GM12878 (cell line): Measurements from ENCODE around the gene SHFL. TPM values are rescaled to one million over a fixed set of nuclear protein-coding genes. Genes with fewer than 3 reads are reported as not detected.

Experiments
- CREB1 ChIP-seq: IDR thresholded peaks from 2 replicates; pipeline ENCODE4 v1.6.1; 2012; ENCODE audit warnings: low read depth, mild to moderate bottlenecking, inconsistent platforms
- DPF2 ChIP-seq: fragments of 450-650 bp; IDR thresholded peaks from 2 replicates; pipeline ENCODE4 v1.6.1; 2017; ENCODE audit warnings: mild to moderate bottlenecking
- IKZF2 ChIP-seq, 2 experiments: fragments of 450-650 bp; IDR thresholded peaks; 2 replicates each; pipeline ENCODE4 v1.6.1; 2017; ENCODE audit warnings: mild to moderate bottlenecking in 2 of 2, moderate library complexity in 2 of 2
- NFYB ChIP-seq: IDR thresholded peaks from 2 replicates; pipeline ENCODE4 v1.6.1; 2011; ENCODE audit warnings: low read depth, mild to moderate bottlenecking, low read length, improper control_type of control experiment, moderate library complexity; ENCODE audit not compliant: insufficient read depth
- SREBF2 ChIP-seq: IDR thresholded peaks from 2 replicates; pipeline ENCODE4 v1.6.1; 2012; ENCODE audit warnings: mild to moderate bottlenecking, low read length
- TCF3 ChIP-seq: IDR thresholded peaks from 2 replicates; pipeline ENCODE4 v1.6.1; 2012; ENCODE audit warnings: low read depth, mild to moderate bottlenecking, low read length, borderline replicate concordance; ENCODE audit not compliant: insufficient read depth
- ZBED1 ChIP-seq: IDR thresholded peaks from 2 replicates; pipeline ENCODE4 v1.6.1; 2016; ENCODE audit warnings: borderline replicate concordance
- polyA plus RNA-seq, 11 experiments: library from polyadenylated mRNA; depleted of rRNA in 4 of 11; unstranded in 6 of 11; stranded (reverse) in 5 of 11; fragments of >200 nt; fragmentation: Nextera tagmentation in 4 of 11; fragmentation: Illumina TruSeq in 1 of 11; extraction: Ambion mirVana in 4 of 11; extraction: Trizol in 1 of 11; gene quantifications; 1 replicate in 1 of 11; 2 replicates in 10 of 11; pipeline versions ENCODE4 v1.2.1 to v1.2.3, GENCODE V29; 2011 to 2016; ENCODE audit warnings: inconsistent platforms in 2 of 11, missing spikeins in 2 of 11, low read depth in 1 of 11
- total RNA-seq, 4 experiments: library from RNA; depleted of rRNA in 3 of 4; stranded (reverse); fragments of >200 nt in 3 of 4; fragmentation: Illumina TruSeq in 1 of 4; extraction: Trizol in 1 of 4; gene quantifications; 2 replicates each; pipeline versions ENCODE4 v1.2.1 to v1.2.3, GENCODE V29; 2013 to 2021
- TF ChIP-seq, protein P1 (sequence below): fragments of 450-650 bp; formaldehyde crosslinking; IDR thresholded peaks from 2 replicates; pipeline ENCODE4 v1.4.0; 2022; ENCODE audit warnings: mild to moderate bottlenecking, moderate library complexity
- TF ChIP-seq, protein P2 (sequence below): IDR thresholded peaks from 2 replicates; pipeline ENCODE4 v1.6.1; 2012; ENCODE audit warnings: low read depth, low read length, improper control_type of control experiment
- TF ChIP-seq, protein P3 (sequence below): fragments of 450-650 bp; IDR thresholded peaks from 2 replicates; pipeline ENCODE4 v1.6.1; 2016; ENCODE audit warnings: mild to moderate bottlenecking, moderate library complexity, borderline replicate concordance

The SHFL gene
- total and polyA plus RNA-seq, 10 of the 15 experiments (the other 5 are each of a cell fraction or from before 2014, with no cell fraction given): 8.0 to 83.8 (median 40.7) TPM

DNA sequence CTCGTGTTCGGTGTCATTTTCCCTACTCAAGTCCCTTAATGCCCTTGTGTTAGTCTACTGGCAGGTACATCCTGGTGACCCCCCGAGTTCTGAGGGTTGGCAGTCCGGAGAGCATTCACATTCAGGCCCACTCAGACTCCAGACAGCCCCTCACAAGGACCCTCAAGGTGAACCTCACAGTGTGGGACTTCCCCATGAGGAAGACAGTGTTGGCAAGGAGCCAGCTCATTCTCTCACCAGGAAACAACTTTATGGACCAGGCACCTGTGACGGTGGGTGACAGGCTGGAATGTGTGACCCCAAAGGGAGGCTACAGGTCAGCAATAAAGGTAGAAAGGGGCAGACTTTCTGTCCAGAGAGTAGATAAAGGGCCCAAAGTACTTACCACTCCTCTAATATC lies 48.3 kb upstream of the SHFL start (continued):
- TF ChIP-seq, protein P1, sequence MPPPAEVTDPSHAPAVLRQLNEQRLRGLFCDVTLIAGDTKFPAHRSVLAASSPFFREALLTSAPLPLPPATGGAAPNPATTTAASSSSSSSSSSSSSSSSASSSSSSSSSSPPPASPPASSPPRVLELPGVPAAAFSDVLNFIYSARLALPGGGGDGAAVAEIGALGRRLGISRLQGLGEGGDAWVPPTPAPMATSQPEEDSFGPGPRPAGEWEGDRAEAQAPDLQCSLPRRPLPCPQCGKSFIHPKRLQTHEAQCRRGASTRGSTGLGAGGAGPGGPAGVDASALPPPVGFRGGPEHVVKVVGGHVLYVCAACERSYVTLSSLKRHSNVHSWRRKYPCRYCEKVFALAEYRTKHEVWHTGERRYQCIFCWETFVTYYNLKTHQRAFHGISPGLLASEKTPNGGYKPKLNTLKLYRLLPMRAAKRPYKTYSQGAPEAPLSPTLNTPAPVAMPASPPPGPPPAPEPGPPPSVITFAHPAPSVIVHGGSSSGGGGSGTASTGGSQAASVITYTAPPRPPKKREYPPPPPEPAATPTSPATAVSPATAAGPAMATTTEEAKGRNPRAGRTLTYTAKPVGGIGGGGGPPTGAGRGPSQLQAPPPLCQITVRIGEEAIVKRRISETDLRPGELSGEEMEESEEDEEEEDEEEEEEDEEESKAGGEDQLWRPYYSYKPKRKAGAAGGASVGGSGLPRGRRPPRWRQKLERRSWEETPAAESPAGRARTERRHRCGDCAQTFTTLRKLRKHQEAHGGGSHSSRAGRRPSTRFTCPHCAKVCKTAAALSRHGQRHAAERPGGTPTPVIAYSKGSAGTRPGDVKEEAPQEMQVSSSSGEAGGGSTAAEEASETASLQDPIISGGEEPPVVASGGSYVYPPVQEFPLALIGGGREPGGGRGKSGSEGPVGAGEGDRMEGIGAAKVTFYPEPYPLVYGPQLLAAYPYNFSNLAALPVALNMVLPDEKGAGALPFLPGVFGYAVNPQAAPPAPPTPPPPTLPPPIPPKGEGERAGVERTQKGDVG: no peak
- no peak for TF ChIP-seq CREB1
- no peak for TF ChIP-seq DPF2
- TF ChIP-seq TCF3: no peak
- no peak for TF ChIP-seq NFYB
- TF ChIP-seq IKZF2 (IDR thresholded peaks at IDR 0.05): no peak
- no peak for TF ChIP-seq ZBED1
- TF ChIP-seq, protein P2, sequence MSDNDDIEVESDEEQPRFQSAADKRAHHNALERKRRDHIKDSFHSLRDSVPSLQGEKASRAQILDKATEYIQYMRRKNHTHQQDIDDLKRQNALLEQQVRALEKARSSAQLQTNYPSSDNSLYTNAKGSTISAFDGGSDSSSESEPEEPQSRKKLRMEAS: no peak
- no peak for TF ChIP-seq SREBF2
- TF ChIP-seq, protein P3, sequence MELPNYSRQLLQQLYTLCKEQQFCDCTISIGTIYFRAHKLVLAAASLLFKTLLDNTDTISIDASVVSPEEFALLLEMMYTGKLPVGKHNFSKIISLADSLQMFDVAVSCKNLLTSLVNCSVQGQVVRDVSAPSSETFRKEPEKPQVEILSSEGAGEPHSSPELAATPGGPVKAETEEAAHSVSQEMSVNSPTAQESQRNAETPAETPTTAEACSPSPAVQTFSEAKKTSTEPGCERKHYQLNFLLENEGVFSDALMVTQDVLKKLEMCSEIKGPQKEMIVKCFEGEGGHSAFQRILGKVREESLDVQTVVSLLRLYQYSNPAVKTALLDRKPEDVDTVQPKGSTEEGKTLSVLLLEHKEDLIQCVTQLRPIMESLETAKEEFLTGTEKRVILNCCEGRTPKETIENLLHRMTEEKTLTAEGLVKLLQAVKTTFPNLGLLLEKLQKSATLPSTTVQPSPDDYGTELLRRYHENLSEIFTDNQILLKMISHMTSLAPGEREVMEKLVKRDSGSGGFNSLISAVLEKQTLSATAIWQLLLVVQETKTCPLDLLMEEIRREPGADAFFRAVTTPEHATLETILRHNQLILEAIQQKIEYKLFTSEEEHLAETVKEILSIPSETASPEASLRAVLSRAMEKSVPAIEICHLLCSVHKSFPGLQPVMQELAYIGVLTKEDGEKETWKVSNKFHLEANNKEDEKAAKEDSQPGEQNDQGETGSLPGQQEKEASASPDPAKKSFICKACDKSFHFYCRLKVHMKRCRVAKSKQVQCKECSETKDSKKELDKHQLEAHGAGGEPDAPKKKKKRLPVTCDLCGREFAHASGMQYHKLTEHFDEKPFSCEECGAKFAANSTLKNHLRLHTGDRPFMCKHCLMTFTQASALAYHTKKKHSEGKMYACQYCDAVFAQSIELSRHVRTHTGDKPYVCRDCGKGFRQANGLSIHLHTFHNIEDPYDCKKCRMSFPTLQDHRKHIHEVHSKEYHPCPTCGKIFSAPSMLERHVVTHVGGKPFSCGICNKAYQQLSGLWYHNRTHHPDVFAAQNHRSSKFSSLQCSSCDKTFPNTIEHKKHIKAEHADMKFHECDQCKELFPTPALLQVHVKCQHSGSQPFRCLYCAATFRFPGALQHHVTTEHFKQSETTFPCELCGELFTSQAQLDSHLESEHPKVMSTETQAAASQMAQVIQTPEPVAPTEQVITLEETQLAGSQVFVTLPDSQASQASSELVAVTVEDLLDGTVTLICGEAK: no peak
